ENCODE measurements around the gene CALD1. TPM values are rescaled to one million over a fixed set of nuclear protein-coding genes. Genes with fewer than 3 reads are reported as not detected.

CALD1 gene
- total RNA-seq, 1 experiment from 2014 or later, result 107 TPM

DNA sequence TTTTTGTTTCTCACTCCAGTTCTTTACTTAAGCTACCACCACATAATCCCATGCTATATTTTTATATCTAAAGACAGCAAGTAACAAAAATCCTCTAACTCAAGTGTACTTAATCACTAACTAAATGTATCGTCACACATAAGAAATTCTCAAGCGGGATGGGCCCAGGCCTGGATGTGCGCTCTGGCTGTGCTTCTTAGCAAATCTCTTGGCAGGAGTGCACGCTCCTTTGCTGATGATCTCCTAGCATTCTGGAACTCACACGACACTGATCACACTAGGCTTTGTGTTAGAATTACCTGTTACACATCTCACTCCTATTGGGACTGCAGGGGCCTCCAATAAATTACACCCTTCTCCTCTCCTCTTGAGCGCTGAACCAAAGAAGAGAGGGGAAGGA is 46.7 kb upstream of the CALD1 start:
- Histone ChIP-seq H3T11ph (ENCODE audit: low read length) (no peak overlapping the region), H3K4me2 (ENCODE audit: insufficient read depth, insufficient read length, low read length) (no peak overlapping the region), H3K14ac (ENCODE audit: insufficient read depth, low read length) (no peak overlapping the region), H3K56ac (ENCODE audit: insufficient read length, low read depth, low read length) (no peak overlapping the region), H3K27me3 (ENCODE audit: insufficient read depth, low read length) (no peaks in the 10 kb centered on the region), H3K27ac (ENCODE audit: insufficient read length, low read depth, low read length) (no peak overlapping the region), H2AK5ac (ENCODE audit: insufficient read length, low read length) (no peak overlapping the region), H2BK20ac (ENCODE audit: low read depth, low read length, poor library complexity, severe bottlenecking) (no peak overlapping the region), H2BK15ac (ENCODE audit: low read depth, low read length) (no peak overlapping the region), H2BK12ac (ENCODE audit: insufficient read length, low read depth, low read length) (no peak overlapping the region), H2BK5ac (ENCODE audit: insufficient read length, low read length) (no peak overlapping the region), H4K8ac (replicated peaks; ENCODE audit: insufficient read length, low read depth, low read length) (no peak overlapping the region), H2AFZ (ENCODE audit: low read length) (no peak overlapping the region), H3K9ac (ENCODE audit: extremely low read depth, insufficient read length, low read length) (no peak overlapping the region), H3K18ac (ENCODE audit: insufficient read length, low read depth, low read length) (no peak overlapping the region), H3K79me1 (ENCODE audit: insufficient read depth, low read depth, low read length, poor library complexity, severe bottlenecking) (no peaks in the 10 kb centered on the region), H2BK120ac (ENCODE audit: low read depth, low read length, poor library complexity, severe bottlenecking) (no peak overlapping the region), H4K20me1 (ENCODE audit: control insufficient read depth, insufficient read depth, insufficient read length) (no peaks in the 10 kb centered on the region), H3K4ac (ENCODE audit: low read depth, low read length) (no peak overlapping the region), H3K23ac (ENCODE audit: insufficient read length, low read depth, low read length) (no peak overlapping the region), H3K4me1 (ENCODE audit: insufficient read depth, low read length) (no peaks in the 10 kb centered on the region), H4K91ac (ENCODE audit: insufficient read length, low read depth, low read length) (no peak overlapping the region), H4K5ac (ENCODE audit: insufficient read length, low read depth, low read length) (no peak overlapping the region), H3K9me3 (ENCODE audit: control insufficient read depth, low read depth, low read length) (no peaks in the 10 kb centered on the region), H3K79me2 (ENCODE audit: insufficient read depth, low read length) (no peaks in the 10 kb centered on the region), H3K23me2 (ENCODE audit: insufficient read length, low read depth, low read length, poor library complexity, severe bottlenecking) (no peaks in the 10 kb centered on the region)
- no CpG with 5 or more reads among the region's 6 CpGs for WGBS (ENCODE audit: extremely low coverage, insufficient read length, low lambda C conversion rate)
- TF ChIP-seq CTCF (conservative IDR thresholded peaks at IDR 0.05), result no peak
- no peaks in the 10 kb centered on the region; the same call in 1 of the 2 replicates for H3K27me3 Mint-ChIP-seq (ENCODE audit: low read depth)
- H3K4me3 Mint-ChIP-seq, result no peak overlapping the region
- no peaks in the 10 kb centered on the region for H3K4me1 Mint-ChIP-seq
- H3K9me3 Mint-ChIP-seq, result no peaks in the 10 kb centered on the region
- H3K27ac Mint-ChIP-seq, result no peak overlapping the region
- no peaks in the 10 kb centered on the region for H3K36me3 Mint-ChIP-seq (ENCODE audit: insufficient read depth in 1 of 3, low read depth in 3 of 3)
- no peak for DNase-seq

Measured in H9 (cell line).